HepG2 (cell line): Measurements from ENCODE around the gene CAPZB. TPM values are rescaled to one million over a fixed set of nuclear protein-coding genes. Genes with fewer than 3 reads are reported as not detected.

Experiments
- AHDC1 ChIP-seq: sonication (generic); formaldehyde crosslinking; IDR thresholded peaks from 2 replicates; pipeline ENCODE4 v1.5.1; 2020; ENCODE audit warnings: mild to moderate bottlenecking, missing genetic modification reagents, borderline replicate concordance
- DNMT3B ChIP-seq: conservative IDR thresholded peaks from 2 replicates; pipeline ENCODE4 v1.6.1; 2016; ENCODE audit warnings: missing biosample characterization, control low read depth
- DPF2 ChIP-seq: sonication (generic); formaldehyde crosslinking; IDR thresholded peaks from 2 replicates; pipeline ENCODE4 v1.4.0; 2020; ENCODE audit warnings: mild to moderate bottlenecking, low read depth, missing genetic modification reagents, borderline replicate concordance
- ELF4 ChIP-seq: sonication (generic); formaldehyde crosslinking; IDR thresholded peaks from 2 replicates; pipeline ENCODE4 v1.5.0; 2020; ENCODE audit warnings: missing genetic modification reagents, mild to moderate bottlenecking, moderate library complexity, borderline replicate concordance
- FOXK2 ChIP-seq: fragments of 450-650 bp; IDR thresholded peaks from 2 replicates; pipeline ENCODE4 v1.6.1; 2016
- GABPB1 ChIP-seq: IDR thresholded peaks from 2 replicates; pipeline ENCODE4 v1.6.1; 2016; ENCODE audit warnings: mild to moderate bottlenecking, missing genetic modification reagents, moderate library complexity, missing compliant biosample characterization
- HIVEP1 ChIP-seq: sonication (generic); formaldehyde crosslinking; IDR thresholded peaks from 2 replicates; pipeline ENCODE4 v1.4.0; 2020; ENCODE audit warnings: mild to moderate bottlenecking, missing genetic modification reagents
- RAD51 ChIP-seq: fragments of 450-650 bp; IDR thresholded peaks from 2 replicates; pipeline ENCODE4 v1.6.1; 2016; ENCODE audit warnings: borderline replicate concordance
- TEAD3 ChIP-seq: optimal IDR thresholded peaks from 2 replicates; pipeline ENCODE3; 2016; ENCODE audit warnings: borderline replicate concordance
- YEATS4 ChIP-seq: sonication (generic); formaldehyde crosslinking; IDR thresholded peaks from 2 replicates; pipeline ENCODE4 v1.4.0; 2020; ENCODE audit warnings: missing genetic modification reagents, borderline replicate concordance
- ZNF264 ChIP-seq: sonication (generic); formaldehyde crosslinking; IDR thresholded peaks from 2 replicates; pipeline ENCODE4 v1.4.0; 2020; ENCODE audit warnings: missing genetic modification reagents
- ZNF430 ChIP-seq: sonication (generic); formaldehyde crosslinking; IDR thresholded peaks from 2 replicates; pipeline ENCODE4 v1.9.0; 2021; ENCODE audit warnings: mild to moderate bottlenecking, missing genetic modification reagents
- ZNF460 ChIP-seq: sonication (generic); formaldehyde crosslinking; IDR thresholded peaks from 2 replicates; pipeline ENCODE4 v1.5.1; 2020; ENCODE audit warnings: missing genetic modification reagents, mild to moderate bottlenecking, borderline replicate concordance
- ZNF512B ChIP-seq: sonication (generic); formaldehyde crosslinking; IDR thresholded peaks from 2 replicates; pipeline ENCODE4 v1.5.1; 2020; ENCODE audit warnings: missing genetic modification reagents, mild to moderate bottlenecking, borderline replicate concordance
- ZSCAN30 ChIP-seq: sonication (generic); formaldehyde crosslinking; IDR thresholded peaks from 2 replicates; pipeline ENCODE4 v1.5.0; 2020; ENCODE audit warnings: mild to moderate bottlenecking, missing genetic modification reagents
- polyA plus RNA-seq, 8 experiments: library from polyadenylated mRNA; depleted of rRNA in 3 of 8; stranded (reverse) in 7 of 8; unstranded in 1 of 8; fragments of >200 nt; fragmentation: Illumina TruSeq in 4 of 8; extraction: Trizol in 4 of 8; gene quantifications; 2 replicates each; pipeline versions ENCODE4 v1.2.1 to v1.2.3, GENCODE V29; 2011 to 2016; ENCODE audit warnings: low read depth in 4 of 8, missing spikeins in 1 of 8, mixed read lengths in 1 of 8; ENCODE audit not compliant: insufficient read depth in 1 of 8
- total RNA-seq, 5 experiments: library from RNA; depleted of rRNA; stranded (reverse); fragments of >200 nt; fragmentation: Illumina TruSeq; extraction: Trizol; gene quantifications; 2 replicates each; pipeline ENCODE4 v1.2.3, GENCODE V29; 2016; ENCODE audit warnings: low read depth in 1 of 5
- TF ChIP-seq, protein P1 (sequence below): fragments of 450-650 bp; IDR thresholded peaks from 2 replicates; pipeline ENCODE4 v1.6.1; 2017
- TF ChIP-seq, protein P2 (sequence below): sonication (generic); formaldehyde crosslinking; IDR thresholded peaks from 2 replicates; pipeline ENCODE4 v1.4.0; 2020; ENCODE audit warnings: missing genetic modification reagents, borderline replicate concordance

Gene CAPZB
- total and polyA plus RNA-seq, 2 of the 13 experiments (the other 11 are each of a cell fraction or from before 2014, with no cell fraction given), result 58.9 to 76.9 TPM

DNA sequence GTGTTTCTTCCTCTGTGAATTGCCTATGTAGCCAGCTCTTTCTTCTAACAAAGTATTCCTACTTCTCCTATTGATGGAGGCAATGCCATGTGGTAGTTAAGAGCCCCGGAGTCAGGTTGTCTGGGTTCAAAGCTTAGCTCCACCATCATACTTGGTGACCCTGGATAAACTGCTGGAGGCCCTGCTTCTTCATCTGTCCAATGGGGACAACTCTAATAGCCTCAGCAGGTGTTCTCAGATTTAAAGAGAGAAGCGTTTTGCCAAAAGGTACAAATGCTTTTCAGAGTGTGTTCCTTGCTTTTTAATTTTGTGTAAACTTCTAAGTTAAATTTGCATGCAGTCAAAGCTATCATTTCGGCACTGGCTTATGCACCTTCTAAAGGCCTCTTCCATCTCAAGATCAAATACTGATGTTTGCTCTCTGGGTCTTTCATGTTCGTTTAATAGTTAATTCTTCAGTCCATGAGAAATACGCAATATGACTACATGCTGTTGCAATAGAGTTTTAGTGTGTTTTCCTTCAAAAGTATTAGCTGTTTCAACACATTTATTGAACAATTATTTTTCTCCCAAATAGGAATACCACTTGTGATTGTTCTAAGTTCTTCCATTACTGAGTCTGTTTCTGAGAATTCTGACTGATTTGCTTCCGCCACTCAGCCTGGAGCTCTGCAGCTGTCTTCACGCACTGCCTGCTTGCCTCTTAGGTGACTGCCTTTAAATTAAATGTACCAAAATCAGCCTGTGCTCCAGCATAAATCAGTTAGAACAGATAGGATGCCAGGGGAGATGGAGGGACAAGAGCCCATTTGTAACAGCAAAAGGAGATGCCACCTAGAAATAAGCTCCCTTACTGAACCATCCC, 75.6 kb downstream of the CAPZB start (continued):
- TF ChIP-seq, protein P1, sequence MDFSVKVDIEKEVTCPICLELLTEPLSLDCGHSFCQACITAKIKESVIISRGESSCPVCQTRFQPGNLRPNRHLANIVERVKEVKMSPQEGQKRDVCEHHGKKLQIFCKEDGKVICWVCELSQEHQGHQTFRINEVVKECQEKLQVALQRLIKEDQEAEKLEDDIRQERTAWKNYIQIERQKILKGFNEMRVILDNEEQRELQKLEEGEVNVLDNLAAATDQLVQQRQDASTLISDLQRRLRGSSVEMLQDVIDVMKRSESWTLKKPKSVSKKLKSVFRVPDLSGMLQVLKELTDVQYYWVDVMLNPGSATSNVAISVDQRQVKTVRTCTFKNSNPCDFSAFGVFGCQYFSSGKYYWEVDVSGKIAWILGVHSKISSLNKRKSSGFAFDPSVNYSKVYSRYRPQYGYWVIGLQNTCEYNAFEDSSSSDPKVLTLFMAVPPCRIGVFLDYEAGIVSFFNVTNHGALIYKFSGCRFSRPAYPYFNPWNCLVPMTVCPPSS, result no peak
- TF ChIP-seq, protein P2, sequence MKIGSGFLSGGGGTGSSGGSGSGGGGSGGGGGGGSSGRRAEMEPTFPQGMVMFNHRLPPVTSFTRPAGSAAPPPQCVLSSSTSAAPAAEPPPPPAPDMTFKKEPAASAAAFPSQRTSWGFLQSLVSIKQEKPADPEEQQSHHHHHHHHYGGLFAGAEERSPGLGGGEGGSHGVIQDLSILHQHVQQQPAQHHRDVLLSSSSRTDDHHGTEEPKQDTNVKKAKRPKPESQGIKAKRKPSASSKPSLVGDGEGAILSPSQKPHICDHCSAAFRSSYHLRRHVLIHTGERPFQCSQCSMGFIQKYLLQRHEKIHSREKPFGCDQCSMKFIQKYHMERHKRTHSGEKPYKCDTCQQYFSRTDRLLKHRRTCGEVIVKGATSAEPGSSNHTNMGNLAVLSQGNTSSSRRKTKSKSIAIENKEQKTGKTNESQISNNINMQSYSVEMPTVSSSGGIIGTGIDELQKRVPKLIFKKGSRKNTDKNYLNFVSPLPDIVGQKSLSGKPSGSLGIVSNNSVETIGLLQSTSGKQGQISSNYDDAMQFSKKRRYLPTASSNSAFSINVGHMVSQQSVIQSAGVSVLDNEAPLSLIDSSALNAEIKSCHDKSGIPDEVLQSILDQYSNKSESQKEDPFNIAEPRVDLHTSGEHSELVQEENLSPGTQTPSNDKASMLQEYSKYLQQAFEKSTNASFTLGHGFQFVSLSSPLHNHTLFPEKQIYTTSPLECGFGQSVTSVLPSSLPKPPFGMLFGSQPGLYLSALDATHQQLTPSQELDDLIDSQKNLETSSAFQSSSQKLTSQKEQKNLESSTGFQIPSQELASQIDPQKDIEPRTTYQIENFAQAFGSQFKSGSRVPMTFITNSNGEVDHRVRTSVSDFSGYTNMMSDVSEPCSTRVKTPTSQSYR, result no peak
- TF ChIP-seq YEATS4 (CRISPR knock-in tag) (no peak), AHDC1 (CRISPR knock-in tag) (peak; percentile 42; the same call in 1 of the 2 replicates), ZNF512B (CRISPR knock-in tag) (no peak), TEAD3 (CRISPR knock-in tag) (no peak), ELF4 (CRISPR knock-in tag) (no peak), DNMT3B (CRISPR knock-in tag) (no peak), ZNF430 (no peak), ZNF460 (CRISPR knock-in tag) (no peak), ZNF264 (CRISPR knock-in tag) (no peak), HIVEP1 (CRISPR knock-in tag) (no peak), GABPB1 (CRISPR knock-in tag) (no peak), ZSCAN30 (no peak), DPF2 (CRISPR knock-in tag) (no peak), FOXK2 (no peak), RAD51 (no peak)
